CD4-positive, alpha-beta T cell treated with Interleukin-1 beta for 1 hour (primary cell): ENCODE results near the gene SYNE2.
"Not testable (repeated sequence)": the region's sequence is repeated elsewhere in the genome, so short reads cannot be mapped to it uniquely, and the experiment has no call there.

Experiments used
- DNase-seq, 2 donors: peaks; one replicate each; pipeline ENCODE4 v3.0.0-alpha.2; 2020 to 2022

The SYNE2 gene

DNA sequence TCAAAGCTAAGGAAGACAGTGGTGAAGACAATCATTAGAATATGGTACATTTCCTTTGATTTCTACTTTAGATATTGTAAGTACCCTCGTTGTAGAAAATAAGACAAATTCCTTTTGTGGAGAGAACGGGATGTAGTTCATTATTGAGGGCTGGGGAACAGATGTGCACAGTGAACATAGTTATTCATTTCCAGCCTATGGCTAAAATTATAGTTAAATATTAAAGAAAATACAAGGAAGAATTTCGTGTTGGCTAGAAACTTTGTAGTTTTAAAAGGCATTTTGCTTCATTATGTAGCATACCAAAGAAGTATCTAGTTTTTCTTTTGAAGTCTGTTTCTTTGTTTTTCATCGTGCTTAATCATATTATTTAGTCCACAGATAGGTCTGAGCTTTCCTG lies 239.5 kb downstream of the SYNE2 start:
- DNase-seq: no peak

GRCh38 chr14:64092940-64093339 lies 240.1 kb downstream of the SYNE2 start:
- DNase-seq: no peak

DNA sequence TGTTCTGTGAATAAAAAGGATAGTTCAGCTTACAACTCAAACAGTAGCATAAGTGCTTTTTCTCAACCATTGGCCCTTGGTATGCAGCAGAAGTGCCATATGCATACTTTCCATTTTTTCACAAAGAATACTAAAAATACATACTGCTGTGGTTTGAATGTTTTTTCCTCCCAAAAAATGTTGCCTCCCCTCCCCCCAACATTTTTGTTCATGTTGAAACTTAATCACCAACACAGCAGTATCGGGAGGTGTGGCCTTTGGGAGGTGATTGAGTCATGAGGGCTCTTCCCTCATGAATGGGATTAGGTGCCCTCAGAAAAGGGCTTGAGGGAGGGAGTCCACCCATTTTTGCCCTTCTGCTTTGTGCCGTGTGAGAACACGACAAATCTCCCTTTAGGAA lies 242.8 kb downstream of the SYNE2 start:
- DNase-seq: no peak

GRCh38 chr14:64098120-64098519 lies 245.3 kb downstream of the SYNE2 start:
- DNase-seq: no peak

DNA sequence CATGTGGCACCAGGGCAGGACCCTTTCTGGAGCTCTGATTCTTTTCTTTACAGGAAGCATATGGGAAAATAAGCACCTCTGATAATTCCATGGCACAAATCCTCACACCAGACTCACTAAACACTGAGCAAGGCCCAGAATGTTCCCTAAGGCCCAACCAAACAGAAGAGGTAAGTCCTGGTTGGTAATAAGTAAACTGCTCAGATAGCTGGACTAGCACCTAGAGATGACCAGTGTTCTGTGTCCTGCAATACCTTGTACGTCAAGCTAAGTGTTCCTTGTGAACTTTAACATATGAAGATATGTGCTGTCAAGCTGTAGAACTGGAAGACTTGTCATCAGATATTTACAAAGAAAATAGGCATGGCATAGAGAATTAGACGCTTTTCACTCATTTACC lies 254.6 kb downstream of the SYNE2 start:
- no peak for DNase-seq

GRCh38 chr14:64109819-64110554 lies 257.2 kb downstream of the SYNE2 start:
- DNase-seq: no peak

DNA sequence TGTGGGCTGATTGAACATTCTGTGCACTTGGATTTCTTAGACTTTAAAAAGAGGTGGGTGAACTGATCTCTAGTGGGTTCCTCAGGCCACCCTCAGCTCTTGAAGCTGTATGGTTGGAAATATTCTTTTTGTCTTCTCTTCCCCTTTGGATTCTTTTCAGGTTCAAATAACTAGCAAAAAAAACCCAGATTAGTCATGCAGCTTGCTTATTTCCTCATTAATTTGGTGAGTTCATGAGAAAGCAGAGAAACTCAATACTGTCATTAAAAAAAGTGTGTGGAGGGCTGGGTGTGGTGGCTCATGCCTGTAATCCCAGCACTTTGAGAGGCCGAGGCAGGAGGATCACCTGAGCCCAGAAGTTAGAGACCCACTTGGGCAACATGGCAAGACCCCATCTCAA lies 258.0 kb downstream of the SYNE2 start:
- DNase-seq: no peak

DNA sequence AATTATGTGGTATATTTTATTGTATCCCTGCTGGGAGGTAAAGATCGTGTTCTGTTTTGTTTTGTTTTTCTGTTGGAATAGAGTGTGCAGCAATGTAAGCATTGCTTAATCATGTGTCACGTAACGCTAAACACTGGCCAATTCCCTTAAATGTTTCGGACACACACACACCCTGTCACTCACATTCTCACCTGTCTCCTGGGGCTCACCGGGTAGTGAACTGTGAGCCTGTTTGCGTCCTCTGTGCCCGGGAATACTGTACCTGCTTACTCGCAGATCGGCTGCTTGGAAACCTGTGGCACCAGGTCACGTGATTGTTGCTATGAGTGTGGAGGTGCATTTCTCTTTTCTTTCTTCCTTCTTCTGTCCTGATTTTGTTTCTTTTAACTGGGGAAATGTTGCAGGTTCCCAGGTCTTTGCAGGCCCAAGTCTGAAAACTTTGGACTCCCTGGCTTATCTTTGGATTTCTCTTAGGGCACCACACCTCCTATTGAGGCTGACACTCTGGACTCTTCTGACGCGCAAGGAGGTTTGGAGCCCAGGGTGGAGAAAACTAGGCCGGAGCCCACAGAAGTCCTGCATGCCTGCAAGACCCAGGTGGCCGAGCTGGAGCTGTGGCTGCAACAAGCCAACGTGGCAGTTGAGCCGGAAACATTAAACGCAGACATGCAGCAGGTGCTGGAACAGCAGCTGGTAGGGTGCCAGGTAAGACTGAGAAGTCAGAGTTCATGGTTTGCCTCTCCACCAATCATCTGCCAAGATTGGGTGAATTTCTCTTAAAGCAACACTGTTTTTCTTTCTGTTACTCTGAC lies 260.3 kb downstream of the SYNE2 start:
- no peak for DNase-seq

DNA sequence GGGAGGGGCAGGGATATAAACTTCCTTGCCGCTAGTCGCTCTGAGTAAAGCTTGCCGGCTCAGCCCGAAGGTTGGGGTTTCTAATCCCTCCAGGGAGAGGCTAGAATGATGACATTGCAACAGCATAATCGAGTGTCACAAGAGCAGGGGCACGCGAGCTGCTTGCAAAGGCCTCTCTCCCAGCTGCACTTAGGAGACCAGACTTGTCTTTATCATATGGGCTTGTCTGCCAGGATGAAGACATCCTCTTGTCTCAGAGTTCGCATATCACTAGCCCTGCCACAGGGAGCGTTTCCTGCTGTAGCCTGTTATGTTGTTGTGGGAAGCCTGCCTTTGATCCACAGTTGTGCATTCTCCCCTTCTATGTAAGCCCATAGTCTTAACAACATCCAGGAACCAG lies 261.4 kb downstream of the SYNE2 start:
- DNase-seq: no peak

GRCh38 chr14:64114796-64115195 lies 262.0 kb downstream of the SYNE2 start:
- no peak for DNase-seq

DNA sequence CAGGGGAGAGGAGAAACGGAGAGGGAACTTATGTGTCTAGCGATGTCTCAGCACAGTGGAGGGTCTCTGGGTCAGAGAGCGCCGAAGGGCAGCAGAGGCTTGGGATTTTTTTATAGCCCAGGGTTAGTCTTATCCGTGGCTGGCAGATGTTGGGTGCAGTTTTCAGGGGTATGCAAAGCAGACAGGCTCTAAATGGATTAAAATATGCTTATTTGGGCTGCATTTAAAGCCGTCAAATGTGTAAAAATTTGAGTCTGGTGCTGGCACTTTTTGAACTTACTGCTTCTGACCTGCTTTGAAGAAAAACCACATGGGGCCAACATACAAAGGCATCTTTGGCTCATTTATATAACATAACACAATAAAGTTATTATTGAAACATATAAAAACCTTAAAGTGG lies 262.6 kb downstream of the SYNE2 start:
- DNase-seq: no peak

- no peak for DNase-seq
Measured at GRCh38 chr14:64117671-64118402, 265.0 kb downstream of the SYNE2 start.

- DNase-seq: not testable (repeated sequence)
Measured at GRCh38 chr14:64118403-64118742, 265.6 kb downstream of the SYNE2 start.

GRCh38 chr14:64118892-64119291 lies 266.1 kb downstream of the SYNE2 start:
- no peak for DNase-seq

- DNase-seq: no peak
Measured at GRCh38 chr14:64119500-64119899, 266.7 kb downstream of the SYNE2 start.

DNA sequence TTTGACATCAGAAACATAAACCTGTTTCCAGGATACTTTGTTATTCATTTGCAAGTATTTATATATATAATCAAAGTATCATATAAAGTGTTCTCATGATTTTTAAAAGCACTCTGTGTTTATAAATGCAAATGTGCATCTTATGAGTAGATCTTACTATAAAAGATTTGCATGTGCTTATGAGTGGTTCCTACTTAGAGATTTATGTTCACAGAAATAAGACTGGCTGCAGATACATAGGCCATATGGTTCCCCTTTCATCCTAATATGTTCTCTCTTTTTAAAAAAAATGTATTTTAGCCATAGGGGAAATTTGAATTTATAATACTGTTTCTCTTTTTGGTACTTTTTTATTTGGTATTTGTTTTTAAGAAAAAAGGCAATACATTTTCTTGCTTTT lies 267.2 kb downstream of the SYNE2 start:
- no peak for DNase-seq

- no peak for DNase-seq
Measured at GRCh38 chr14:64123241-64123822, 270.5 kb downstream of the SYNE2 start.

DNA sequence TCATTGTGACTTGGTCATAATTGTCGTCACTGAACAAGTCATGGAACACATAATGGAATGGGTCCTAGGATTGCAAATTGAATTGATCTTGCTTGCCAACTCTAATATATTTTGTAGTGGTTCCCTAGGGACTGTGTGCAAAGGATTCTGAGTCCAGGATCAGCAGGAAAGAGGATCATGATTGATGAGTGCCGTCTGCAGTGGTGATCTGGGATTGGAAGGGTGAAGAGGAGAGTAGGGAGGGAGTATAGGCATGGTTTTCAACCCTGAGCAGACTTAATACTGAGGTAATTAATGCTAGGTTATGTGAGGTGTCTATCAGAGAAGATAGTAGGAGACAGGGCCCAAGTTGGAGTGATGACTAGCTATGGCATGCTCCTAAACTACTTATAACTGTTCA lies 272.5 kb downstream of the SYNE2 start:
- DNase-seq: no peak

- no peak for DNase-seq
Measured at GRCh38 chr14:64126548-64126947, 273.7 kb downstream of the SYNE2 start.

- DNase-seq: no peak
Measured at GRCh38 chr14:64137657-64138290, 285.0 kb downstream of the SYNE2 start.

DNA sequence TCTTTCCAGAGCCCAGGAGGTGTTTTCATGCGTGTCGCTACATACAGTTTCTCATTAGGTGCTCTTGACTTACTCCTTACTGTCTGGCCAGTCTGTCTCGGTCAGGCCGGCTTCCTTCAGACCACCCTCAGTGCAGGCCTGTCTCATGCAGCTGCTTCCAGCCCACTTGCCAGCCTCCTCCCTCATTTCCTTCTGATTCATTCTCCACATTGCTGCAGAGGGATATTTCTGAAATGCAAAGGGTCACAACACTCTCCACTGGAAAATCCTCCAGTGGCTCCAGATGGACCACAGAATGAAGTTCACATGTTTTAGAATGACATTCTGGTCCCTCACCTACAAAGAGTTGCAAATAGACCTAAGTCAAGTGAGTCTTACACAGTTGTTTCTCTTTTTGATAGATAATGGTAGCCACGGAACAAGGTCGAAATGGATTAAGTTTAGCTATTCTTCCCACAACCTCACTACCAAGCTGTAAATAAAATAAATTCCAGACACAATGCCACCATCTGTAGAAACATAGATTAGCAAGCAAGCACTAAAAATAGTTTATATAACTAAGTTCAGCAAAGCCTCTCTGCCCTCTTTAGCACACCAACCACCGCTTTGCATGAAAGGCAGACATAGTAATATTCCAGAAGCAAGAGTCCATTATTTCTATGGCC lies 294.5 kb downstream of the SYNE2 start:
- no peak for DNase-seq

- no peak for DNase-seq
Measured at GRCh38 chr14:64149921-64150320, 297.1 kb downstream of the SYNE2 start.
